CD4-positive, alpha-beta T cell treated with Interleukin-6 for 4 hours (primary cell): ENCODE measurements around the gene TECTA.
"Not testable (repeated sequence)": the region's sequence is repeated elsewhere in the genome, so short reads cannot be mapped to it uniquely, and the experiment has no call there.

Experiments
- DNase-seq: peaks from one replicate; pipeline ENCODE4 v3.0.0-alpha.2; 2020; ENCODE audit warnings: mixed read lengths

Gene TECTA

GRCh38 chr11:121099364-121099763 lies 1.7 kb upstream of the TECTA start:
- DNase-seq = no peak

- no peak for DNase-seq
Measured at GRCh38 chr11:121099885-121100284, 1.2 kb upstream of the TECTA start.

- no peak for DNase-seq
Measured at GRCh38 chr11:121104312-121104762, 3.3 kb downstream of the TECTA start.

- no peak for DNase-seq
Measured at GRCh38 chr11:121105063-121105480, 4.0 kb downstream of the TECTA start.

GRCh38 chr11:121105481-121106195 lies 4.6 kb downstream of the TECTA start:
- no peak for DNase-seq

- no peak for DNase-seq
Measured at GRCh38 chr11:121106812-121107211, 5.8 kb downstream of the TECTA start.

GRCh38 chr11:121108413-121108812 lies 7.4 kb downstream of the TECTA start:
- DNase-seq = no peak

GRCh38 chr11:121109471-121109870 lies 8.4 kb downstream of the TECTA start:
- no peak for DNase-seq

- no peak for DNase-seq
Measured at GRCh38 chr11:121109916-121110586, 9.0 kb downstream of the TECTA start.

GRCh38 chr11:121110871-121111724 lies 10.1 kb downstream of the TECTA start:
- DNase-seq = no peak

GRCh38 chr11:121112498-121113455 lies 11.7 kb downstream of the TECTA start:
- DNase-seq = peak; percentile 36

GRCh38 chr11:121113611-121114010 lies 12.6 kb downstream of the TECTA start:
- no peak for DNase-seq

- not testable (repeated sequence) for DNase-seq
Measured at GRCh38 chr11:121115024-121115423, 14.0 kb downstream of the TECTA start.

- no peak for DNase-seq
Measured at GRCh38 chr11:121117788-121118187, 16.7 kb downstream of the TECTA start.

- no peak for DNase-seq
Measured at GRCh38 chr11:121119440-121119839, 18.4 kb downstream of the TECTA start.

- no peak for DNase-seq
Measured at GRCh38 chr11:121122328-121122727, 21.3 kb downstream of the TECTA start.

GRCh38 chr11:121123496-121124069 lies 22.5 kb downstream of the TECTA start:
- no peak for DNase-seq

GRCh38 chr11:121127809-121128208 lies 26.8 kb downstream of the TECTA start:
- no peak for DNase-seq

GRCh38 chr11:121129362-121130340 lies 28.6 kb downstream of the TECTA start:
- DNase-seq = no peak

GRCh38 chr11:121131656-121132055 lies 30.6 kb downstream of the TECTA start:
- DNase-seq = no peak
